Measurements from ENCODE around the gene SMIM5.

DNA sequence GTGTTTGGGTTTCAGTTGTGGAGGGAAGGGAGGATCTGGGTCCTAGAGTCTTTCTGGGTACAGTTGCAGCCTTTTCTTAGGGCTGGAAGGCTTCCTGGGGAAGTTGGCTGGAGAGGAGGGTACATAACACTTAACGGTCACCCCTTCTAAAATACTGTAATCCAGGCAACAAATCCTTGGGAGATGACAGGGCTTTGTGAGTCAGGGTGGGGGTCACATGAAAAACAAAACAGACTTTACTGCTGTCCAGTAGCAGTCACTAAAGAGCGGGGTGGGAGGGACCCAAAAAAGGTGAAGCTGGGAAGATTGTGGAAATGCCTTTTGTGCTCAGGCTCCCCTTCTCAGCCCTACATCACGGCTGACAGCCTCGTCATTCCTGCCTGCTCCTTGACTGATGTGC, 40.3 kb downstream of the SMIM5 start:
- TF ChIP-seq, protein P1, sequence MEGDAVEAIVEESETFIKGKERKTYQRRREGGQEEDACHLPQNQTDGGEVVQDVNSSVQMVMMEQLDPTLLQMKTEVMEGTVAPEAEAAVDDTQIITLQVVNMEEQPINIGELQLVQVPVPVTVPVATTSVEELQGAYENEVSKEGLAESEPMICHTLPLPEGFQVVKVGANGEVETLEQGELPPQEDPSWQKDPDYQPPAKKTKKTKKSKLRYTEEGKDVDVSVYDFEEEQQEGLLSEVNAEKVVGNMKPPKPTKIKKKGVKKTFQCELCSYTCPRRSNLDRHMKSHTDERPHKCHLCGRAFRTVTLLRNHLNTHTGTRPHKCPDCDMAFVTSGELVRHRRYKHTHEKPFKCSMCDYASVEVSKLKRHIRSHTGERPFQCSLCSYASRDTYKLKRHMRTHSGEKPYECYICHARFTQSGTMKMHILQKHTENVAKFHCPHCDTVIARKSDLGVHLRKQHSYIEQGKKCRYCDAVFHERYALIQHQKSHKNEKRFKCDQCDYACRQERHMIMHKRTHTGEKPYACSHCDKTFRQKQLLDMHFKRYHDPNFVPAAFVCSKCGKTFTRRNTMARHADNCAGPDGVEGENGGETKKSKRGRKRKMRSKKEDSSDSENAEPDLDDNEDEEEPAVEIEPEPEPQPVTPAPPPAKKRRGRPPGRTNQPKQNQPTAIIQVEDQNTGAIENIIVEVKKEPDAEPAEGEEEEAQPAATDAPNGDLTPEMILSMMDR (IDR thresholded peaks at IDR 0.05 in 4 of 5, conservative IDR thresholded peaks at IDR 0.05 in 1 of 5) = no peak
- no peak for TF ChIP-seq POLR2A (IDR thresholded peaks at IDR 0.05)

Data from gastrocnemius medialis (tissue), 4 donors.